ENCODE data around the gene FAM110D.

The FAM110D gene

GRCh38 chr1:26190373-26190987 is 31.6 kb downstream of the FAM110D start, which contains the start of gene CATSPER4:
TSS of gene CATSPER4 (plus strand) at chr1:26190602. CDS start at chr1:26190628, 26 bp downstream.
- DNase-seq = no peak

DNA sequence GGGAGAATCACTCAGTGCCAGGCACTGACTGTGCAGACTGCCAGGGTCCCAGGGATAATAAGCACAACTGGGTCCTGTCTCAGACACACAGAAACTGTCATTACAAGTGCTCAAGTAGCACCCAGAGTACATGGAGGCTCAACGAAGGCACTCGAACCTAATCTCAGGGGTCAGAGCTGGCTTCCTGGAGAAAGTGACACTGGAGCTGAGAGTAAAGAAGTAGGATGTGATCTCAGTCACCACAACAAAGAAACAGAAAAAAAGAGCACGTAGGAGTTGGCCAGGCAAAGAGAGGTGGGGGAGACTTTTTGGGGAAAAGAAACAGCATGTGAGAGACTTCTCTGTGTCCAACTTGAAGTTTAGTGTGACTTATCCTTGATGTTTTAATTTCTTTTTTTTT is 32.9 kb downstream of the FAM110D start:
- no peak for DNase-seq

DNA sequence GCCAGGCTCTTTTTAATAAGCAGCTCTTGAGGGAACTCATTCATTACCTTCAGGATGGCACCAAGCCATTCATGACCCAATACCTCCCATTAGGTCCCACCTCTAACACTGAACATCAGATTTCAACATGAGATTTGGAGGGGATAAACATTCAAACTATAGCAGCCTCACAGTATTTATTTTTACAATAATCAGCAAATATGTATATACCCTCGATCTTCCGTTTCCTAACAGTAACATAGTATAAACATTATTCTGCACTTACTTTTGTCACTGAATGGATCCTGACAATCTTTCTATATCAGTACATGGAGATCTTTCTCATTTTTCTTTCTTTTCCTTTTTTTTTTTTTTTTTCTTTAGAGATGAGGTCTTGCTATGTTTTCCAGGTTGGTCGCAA is 36.9 kb downstream of the FAM110D start:
- DNase-seq = no peak

DNA sequence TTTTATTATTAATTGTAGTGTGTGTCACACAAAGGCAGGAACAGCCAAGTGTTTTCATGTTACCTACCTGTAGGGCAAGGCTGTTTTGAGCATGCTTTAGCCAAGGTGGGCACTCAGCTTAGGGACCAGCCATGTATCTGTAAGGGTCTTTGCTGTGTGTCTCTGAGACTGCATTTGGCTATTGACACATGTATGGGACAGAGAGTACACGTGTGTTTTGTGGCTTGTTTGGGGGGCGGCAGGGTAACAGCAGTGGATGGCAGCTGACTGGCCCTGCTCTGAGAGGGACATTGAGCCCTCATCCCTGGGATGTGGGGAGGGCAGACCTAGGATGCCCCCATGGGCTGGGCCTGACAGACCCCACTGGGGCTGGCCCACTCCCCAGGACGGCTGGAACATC is 38.4 kb downstream of the FAM110D start:
- no peak for DNase-seq

DNA sequence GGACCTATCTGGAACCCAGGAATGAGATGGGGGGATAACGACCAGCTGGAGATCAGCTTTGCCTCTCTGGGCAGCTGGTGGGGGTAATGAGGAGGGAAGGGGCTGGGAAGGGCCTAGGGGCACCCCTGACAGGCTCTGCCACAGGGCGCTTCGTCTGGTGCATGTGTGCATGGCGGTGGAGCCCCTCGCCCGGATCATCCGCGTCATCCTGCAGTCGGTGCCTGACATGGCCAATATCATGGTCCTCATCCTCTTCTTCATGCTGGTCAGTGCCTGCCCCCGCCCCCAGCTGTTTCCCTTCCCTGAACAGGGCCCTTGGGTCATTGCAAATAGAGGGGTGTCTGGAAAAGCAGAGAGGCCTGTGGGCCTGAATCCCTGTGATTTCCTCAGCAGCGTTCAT is 38.9 kb downstream of the FAM110D start:
- DNase-seq = no peak

GRCh38 chr1:26200413-26200812 is 41.5 kb downstream of the FAM110D start:
- no peak for DNase-seq

DNA sequence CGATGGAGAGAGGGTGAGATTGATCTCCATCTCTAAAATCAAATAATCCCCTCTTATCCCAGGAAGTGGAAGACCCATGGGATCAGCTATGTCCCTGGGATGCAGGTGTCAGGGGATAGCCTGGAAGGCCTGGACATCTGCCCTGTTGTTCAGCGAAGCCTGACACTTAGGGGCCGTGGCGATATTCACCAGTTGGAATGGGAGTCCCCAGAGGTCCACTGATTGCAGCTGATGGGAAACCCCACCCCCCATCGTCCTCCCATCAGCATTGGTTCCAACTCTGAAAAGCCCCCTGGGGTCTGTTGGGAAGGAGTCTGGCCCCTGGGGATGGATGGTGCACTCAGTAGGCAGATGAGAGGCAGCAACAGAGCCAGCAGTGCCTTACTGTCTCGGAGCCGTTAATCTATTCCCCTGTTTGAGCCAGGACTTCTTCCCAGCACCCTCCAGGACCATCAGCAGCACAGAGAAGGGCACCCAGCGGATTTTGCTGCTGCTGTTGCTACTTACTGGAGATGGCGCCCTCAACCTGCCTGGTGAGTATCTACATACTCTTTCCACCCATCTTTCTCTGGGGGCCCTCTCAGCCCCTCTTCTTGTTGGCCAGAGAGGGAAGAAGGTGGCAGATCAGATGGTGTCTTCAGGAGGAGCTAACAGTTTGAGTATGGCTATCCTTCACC is 44.9 kb downstream of the FAM110D start:
- no peak for DNase-seq

GRCh38 chr1:26210147-26210870 is 51.4 kb downstream of the FAM110D start:
- no peak for DNase-seq

GRCh38 chr1:26212726-26213125 is 53.8 kb downstream of the FAM110D start:
- no peak for DNase-seq

DNA sequence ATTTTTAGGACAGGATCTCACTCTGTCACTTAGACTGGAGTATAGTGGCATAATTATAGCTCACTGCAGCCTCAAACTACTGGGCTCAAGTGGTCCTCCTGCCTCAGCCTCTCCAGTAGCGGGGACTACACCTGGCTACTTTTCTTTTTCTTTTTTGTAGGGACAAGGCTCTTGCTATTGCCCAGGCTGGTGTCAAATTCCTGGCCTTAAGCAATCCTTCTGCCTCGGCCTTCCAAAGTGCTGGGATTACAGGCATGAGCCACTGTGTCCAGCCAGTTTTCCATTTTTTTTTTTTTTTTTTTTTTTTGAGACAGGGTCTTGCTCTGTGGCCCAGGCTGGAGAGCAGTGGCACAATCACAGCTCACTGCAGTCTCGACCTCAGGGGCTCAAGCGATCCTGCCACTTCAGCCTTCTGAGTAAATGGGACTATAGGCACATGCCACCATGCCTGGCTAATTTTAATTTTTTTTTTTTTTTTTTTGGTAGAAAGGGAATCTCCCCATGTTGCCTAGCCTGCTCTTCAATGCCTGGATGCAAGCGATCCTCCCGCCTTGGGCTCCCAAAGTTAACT is 54.5 kb downstream of the FAM110D start:
- no peak for DNase-seq

Data from AML-193 (cell line).